Esophagus muscularis mucosa (tissue), 4 donors: ENCODE results near the gene ELFN1.

ENCODE experiments used
- CTCF ChIP-seq, 3 experiments: fragments of 200-600 bp in 2 of 3; fragments of 450-650 bp in 1 of 3; sonication (generic) in 2 of 3; IDR thresholded peaks; one replicate each; pipeline ENCODE4 v1.5.1; 2017 to 2019; ENCODE audit warnings: antibody characterized with exemption in 3 of 3, mild to moderate bottlenecking in 2 of 3, moderate library complexity in 1 of 3
- EP300 ChIP-seq: sonication (generic); formaldehyde crosslinking; IDR thresholded peaks from one replicate; pipeline ENCODE4 v1.6.1; 2017; ENCODE audit warnings: antibody characterized with exemption
- POLR2A ChIP-seq: fragments of 450-650 bp; IDR thresholded peaks from one replicate; pipeline ENCODE4 v1.6.1; 2017; ENCODE audit warnings: antibody characterized with exemption, moderate library complexity, mild to moderate bottlenecking, low read depth
- POLR2AphosphoS5 ChIP-seq, 2 donors: sonication (generic); formaldehyde crosslinking; IDR thresholded peaks; one replicate each; pipeline ENCODE4 v1.6.1; 2017; ENCODE audit warnings: antibody characterized with exemption in 2 of 2

DNA sequence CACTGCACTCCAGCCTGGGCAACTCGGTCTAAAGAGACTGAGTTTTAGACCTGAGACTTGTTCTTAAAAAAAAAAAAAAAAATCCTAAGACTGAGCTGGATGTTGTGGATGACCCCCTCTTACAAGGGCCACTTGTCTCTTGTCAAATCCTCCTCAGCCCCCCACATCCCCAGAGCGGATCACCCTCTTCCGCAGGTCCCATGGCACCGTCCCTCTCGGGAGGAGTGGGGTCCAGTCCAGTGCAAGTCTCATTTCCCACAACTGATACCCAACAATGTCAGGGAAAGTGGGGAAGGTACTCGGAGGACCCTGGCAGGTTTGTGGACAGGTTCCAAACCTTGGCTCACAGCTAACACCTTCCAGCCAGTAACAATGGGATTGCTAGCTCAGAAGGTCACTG lies 100.3 kb downstream of the ELFN1 start:
- no peak for TF ChIP-seq CTCF (IDR thresholded peaks at IDR 0.05)
- TF ChIP-seq POLR2A: no peak
- no peak for TF ChIP-seq POLR2AphosphoS5 (IDR thresholded peaks at IDR 0.05)
- TF ChIP-seq EP300: no peak
